Measurements from ENCODE around the gene KLHDC8B.
A peak's percentile ranks its signal among the peaks of the same experiment; 100 is the strongest.

The KLHDC8B gene

GRCh38 chr3:49171119-49171774, at the start of gene KLHDC8B:
Gene KLHDC8B (plus strand): TSS chr3:49171598. CDS start chr3:49172770, 1,172 bp downstream.
- H3K4me3 ChIP-seq (replicated peaks; ENCODE audit: low read depth, low read length) = peak within 1 kb of the TSS; percentile 86
- TF ChIP-seq CTCF (IDR thresholded peaks at IDR 0.05; ENCODE audit: low read length, missing control alignments) = peak; percentile 80

DNA sequence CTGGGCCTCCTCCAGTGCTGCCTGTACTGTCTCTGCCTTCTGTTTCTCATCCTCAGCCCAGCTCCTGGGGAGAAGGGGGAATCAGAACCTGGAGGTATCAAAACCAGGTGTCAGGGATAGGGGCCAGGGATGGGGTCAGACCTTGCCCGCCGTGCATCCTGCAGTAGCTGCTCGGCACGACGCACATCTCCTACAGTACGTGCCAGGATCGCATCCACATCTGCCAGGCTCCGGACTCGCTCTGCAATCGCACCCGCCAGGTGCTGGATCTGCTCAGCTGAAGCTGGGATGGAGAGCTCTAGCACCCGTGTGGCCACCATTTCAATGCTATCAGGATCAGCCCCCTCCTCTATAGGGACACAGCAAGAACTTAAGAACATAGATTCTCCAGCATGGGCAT, 49.4 kb upstream of the KLHDC8B start:
- no peak for DNase-seq (ENCODE audit: low read depth)
- no peak for TF ChIP-seq CTCF (IDR thresholded peaks at IDR 0.05; ENCODE audit: low read length, missing control alignments)
- no peak overlapping the region for H3K4me3 ChIP-seq (replicated peaks; ENCODE audit: low read depth, low read length)

More at GRCh38 chr3:49171119-49171774, at the start of gene KLHDC8B:
- peak; percentile 90 for DNase-seq (ENCODE audit: low read depth)

- DNase-seq (ENCODE audit: low read depth) = no peak
- TF ChIP-seq CTCF (IDR thresholded peaks at IDR 0.05; ENCODE audit: low read length, missing control alignments) = no peak
- H3K4me3 ChIP-seq (replicated peaks; ENCODE audit: low read depth, low read length) = no peak overlapping the region
Observed at GRCh38 chr3:49122451-49122850, 48.9 kb upstream of the KLHDC8B start.

- DNase-seq (ENCODE audit: low read depth) = no peak
- H3K4me3 ChIP-seq (replicated peaks; ENCODE audit: low read depth, low read length) = no peak overlapping the region
- no peak for TF ChIP-seq CTCF (IDR thresholded peaks at IDR 0.05; ENCODE audit: low read length, missing control alignments)
Observed at GRCh38 chr3:49122886-49123545, 48.4 kb upstream of the KLHDC8B start.

DNA sequence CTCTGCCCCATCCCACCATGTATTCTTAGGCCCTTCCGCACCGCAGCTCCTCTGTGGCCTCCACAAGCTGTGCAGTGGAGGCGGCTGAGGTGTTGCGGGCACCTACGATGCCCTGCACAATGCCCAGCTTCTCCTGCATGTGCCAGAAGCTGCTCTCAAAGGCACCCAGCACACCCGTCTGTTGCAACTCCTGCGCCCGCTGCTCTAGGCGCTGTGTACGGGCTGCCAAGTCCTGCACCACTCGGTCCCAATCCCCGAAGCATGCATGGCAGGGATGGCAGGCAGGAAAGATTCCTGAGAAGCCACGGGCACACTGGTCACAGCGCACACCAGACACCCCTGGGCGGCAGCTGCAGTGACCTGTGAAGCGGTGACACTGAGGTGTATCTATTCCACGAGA, 47.7 kb upstream of the KLHDC8B start:
- H3K4me3 ChIP-seq (replicated peaks; ENCODE audit: low read depth, low read length) = no peak overlapping the region
- no peak for DNase-seq (ENCODE audit: low read depth)
- no peak for TF ChIP-seq CTCF (IDR thresholded peaks at IDR 0.05; ENCODE audit: low read length, missing control alignments)

GRCh38 chr3:49124203-49124602, 47.2 kb upstream of the KLHDC8B start:
- no peak for DNase-seq (ENCODE audit: low read depth)
- no peak overlapping the region for H3K4me3 ChIP-seq (replicated peaks; ENCODE audit: low read depth, low read length)
- TF ChIP-seq CTCF (IDR thresholded peaks at IDR 0.05; ENCODE audit: low read length, missing control alignments) = no peak
